GM21786 (cell line): Measurements from ENCODE around the gene OLFM1.
"Not testable (repeated sequence)": the region's sequence is repeated elsewhere in the genome, so short reads cannot be mapped to it uniquely, and the experiment has no call there.

Source experiments
- ATAC-seq: cut with Tn5 transposase; IDR thresholded peaks from one replicate; pipeline ENCODE4 v1.9.1; 2021; ENCODE audit not compliant: unreplicated experiment

The OLFM1 gene

DNA sequence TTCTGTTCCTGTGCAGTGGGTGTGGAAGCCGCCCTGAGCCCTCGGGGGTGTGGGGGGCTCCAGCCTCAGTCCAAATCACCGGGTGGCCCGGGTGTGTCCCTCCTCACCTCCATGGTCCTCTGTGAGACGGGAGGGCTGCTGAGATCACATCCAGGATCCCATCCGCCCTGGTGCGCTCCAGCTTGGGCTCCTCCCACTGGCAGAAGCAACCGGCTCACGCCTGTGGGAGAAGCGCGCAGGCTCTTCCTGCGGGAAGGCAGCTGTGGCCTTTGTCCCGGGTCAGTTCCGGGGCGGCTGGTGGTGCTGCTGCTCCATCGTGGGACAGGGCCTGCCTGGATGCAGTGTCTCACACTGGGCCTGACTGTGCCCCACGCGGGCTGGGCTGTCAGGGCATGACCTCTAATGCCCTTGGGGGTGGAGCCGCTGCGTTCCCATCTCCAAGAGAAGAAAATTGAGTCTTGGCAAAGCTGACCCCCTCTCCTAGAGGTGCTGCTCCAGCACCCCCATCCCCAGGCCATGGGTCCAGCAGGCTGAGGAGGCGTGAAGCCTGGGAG lies 18.5 kb downstream of the OLFM1 start:
- ATAC-seq, result no peak

DNA sequence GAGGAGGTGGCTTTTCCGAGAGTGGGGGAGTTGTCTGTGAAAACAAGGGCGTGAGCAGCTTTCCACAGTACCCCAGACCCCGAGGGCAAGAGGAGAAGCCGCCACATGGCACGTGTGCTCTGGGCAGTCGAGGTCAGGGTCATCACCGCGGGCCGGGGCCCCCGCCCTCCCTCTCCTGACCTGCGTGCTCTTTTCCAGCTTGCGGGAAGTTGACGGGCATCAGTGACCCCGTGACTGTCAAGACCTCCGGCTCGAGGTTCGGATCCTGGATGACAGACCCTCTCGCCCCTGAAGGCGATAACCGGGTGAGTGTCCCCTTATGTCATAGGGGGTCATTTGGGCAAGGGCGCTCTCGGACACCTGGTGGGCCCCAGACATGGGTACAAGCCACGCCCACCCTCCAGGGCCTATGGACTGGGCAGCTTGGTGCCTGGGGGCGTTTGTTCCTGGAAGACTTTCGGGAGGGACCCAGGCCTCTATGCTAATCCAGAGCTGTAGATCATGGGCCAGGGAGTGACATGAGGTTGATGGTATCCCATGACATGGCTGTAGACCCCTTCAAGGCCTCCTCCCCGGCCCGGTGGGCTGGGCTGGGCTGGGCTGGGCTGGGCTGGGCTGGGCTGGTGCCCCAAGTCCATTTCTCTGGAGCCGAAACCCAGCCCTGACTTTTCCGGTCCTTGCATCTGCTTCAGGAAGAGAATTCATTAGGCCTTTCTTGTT lies 19.2 kb downstream of the OLFM1 start:
- no peak for ATAC-seq

DNA sequence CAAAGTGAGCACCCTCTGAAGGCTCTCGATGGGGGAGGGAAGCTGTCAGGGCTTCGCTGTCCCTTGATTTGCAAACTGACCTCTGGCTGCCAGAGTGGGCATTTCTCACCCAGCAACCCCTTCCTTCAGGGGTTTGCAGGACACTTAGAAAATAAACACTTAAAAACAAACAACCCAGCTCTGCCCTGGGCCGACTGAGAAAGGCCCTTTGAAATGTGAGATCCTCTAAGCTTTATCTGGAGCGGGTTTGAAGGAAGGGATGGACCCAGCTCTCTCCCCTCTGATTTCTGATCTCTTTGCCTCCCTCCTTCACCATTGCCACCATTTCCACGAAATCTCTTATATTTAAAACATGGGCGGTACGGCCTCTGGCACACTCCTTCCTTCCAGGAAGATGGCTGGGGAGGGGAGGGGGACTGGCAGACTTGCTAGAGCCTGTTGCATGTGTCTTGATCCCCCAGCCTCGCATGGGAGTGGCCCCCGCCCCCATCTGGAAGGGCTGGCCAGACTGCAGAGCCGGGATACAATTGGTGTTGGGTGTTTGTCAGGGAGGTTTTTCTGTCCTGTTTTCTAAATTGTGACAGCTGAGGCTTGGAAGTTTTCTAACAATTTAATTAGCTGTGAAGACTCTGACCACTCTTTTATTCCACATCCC lies 20.2 kb downstream of the OLFM1 start:
- ATAC-seq, result no peak

DNA sequence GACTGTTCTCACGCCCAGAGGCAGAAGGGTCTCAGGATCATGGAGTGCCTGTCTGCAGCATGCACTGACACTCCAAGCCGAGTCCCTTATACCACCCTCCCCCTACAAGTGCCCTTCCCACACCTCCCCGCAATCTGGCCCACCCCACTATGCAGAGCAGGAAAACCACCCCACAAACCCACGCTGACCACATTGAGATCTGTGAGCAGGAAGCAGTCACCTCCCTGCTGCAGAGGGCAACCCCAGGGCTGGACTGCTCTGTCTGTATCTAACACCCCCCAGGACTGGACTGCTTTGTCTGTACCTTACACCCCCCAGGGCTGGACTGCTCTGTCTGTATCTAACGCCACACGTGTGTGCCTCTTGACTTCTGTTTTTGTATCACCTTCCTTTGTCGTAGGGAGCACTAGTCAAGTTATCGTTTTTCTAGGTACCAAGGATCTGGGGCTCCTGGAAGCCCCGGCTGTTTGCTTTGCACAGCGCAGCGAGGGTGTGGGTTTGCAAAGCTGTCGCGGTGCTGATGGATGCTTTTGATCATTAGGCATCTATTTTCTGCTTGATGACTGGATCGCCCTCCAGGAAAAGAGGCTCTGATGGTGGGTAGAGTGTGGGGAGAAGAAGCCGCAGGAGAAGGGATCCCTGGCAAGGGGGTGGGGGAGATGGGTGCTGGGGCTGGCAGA lies 21.5 kb downstream of the OLFM1 start:
- ATAC-seq, result no peak

GRCh38 chr9:135109650-135110049 lies 22.2 kb downstream of the OLFM1 start:
- no peak for ATAC-seq

- no peak for ATAC-seq
Measured at GRCh38 chr9:135110416-135110815, 22.9 kb downstream of the OLFM1 start.

DNA sequence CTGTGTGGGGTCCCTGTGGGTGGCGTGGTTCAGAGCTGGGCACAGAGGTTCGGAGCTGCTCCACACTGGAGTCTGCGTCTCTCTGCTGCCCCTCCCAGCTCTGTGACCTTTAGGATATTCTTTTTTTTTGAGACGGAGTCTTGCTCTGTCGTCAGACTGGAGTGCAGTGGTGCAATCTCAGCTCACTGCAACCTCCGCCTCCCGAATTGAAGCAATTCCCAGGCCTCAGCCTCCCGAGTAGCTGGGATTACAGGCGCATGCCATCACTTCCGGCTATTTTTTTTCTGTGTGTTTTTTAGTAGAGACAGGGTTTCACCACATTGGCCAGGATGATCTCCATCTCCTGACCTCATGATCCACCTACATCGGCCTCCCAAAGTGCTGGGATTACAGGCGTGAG lies 24.1 kb downstream of the OLFM1 start:
- not testable (repeated sequence) for ATAC-seq

GRCh38 chr9:135116371-135116770 lies 28.9 kb downstream of the OLFM1 start:
- no peak for ATAC-seq

GRCh38 chr9:135116881-135117280 lies 29.4 kb downstream of the OLFM1 start:
- ATAC-seq, result no peak

GRCh38 chr9:135117281-135117680 lies 29.8 kb downstream of the OLFM1 start:
- no peak for ATAC-seq

- ATAC-seq, result no peak
Measured at GRCh38 chr9:135119496-135120064, 32.1 kb downstream of the OLFM1 start.

DNA sequence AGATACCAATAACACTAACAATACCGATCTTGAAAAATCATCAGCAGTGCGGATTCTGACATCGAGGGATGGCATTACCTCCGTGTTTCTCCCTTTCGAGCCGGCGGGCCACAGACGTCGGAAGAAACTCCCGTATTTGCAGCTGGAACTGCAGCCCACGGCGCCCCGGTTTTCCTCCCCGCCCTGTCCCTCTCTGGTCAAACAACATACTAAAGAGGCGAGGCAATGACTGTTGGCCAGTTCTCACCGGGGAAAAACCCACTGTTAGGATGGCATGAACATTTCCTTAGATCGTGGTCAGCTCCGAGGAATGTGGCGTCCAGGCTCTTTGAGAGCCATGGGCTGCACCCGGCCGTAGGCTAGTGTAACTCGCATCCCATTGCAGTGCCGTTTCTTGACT lies 32.8 kb downstream of the OLFM1 start:
- ATAC-seq, result no peak

DNA sequence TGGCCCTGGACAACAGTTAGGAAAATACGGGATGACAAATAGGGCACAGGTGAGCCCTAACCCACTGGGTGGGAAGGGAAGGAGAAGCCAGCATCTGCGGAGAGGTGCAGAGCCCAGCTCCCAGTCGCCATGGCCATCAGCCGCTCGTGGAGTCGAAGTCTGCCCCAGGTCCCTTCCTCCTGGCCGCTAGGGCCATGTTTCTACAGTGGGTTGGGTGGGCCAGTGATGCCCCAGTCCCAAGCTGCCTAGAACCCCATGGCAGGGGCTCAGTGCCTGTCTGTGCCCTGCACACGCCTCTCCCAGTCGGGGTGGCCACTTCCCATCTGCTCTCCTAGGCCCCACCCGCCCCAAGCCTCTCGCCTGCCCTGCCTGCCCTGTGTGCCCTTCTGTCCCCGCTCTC lies 34.8 kb downstream of the OLFM1 start:
- no peak for ATAC-seq

- ATAC-seq, result no peak
Measured at GRCh38 chr9:135123126-135123772, 35.8 kb downstream of the OLFM1 start.

DNA sequence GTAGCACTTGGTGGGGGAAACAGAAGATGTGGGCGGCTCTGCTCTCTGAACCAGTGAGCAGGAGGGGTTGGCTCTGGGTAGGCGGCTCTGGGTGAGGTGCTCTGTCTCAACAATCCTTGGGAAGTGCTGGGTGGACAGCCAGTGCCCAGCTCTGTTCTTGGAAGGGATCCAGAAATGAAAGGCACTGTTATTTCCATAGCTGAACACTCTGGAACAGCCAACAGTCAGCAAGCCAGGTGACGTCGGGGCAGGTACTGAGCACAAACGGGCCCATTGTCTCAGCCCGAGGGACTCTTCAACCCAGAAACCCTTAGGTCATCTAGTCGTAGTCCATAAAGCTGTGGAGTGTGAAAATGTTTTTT lies 36.3 kb downstream of the OLFM1 start:
- ATAC-seq, result no peak

DNA sequence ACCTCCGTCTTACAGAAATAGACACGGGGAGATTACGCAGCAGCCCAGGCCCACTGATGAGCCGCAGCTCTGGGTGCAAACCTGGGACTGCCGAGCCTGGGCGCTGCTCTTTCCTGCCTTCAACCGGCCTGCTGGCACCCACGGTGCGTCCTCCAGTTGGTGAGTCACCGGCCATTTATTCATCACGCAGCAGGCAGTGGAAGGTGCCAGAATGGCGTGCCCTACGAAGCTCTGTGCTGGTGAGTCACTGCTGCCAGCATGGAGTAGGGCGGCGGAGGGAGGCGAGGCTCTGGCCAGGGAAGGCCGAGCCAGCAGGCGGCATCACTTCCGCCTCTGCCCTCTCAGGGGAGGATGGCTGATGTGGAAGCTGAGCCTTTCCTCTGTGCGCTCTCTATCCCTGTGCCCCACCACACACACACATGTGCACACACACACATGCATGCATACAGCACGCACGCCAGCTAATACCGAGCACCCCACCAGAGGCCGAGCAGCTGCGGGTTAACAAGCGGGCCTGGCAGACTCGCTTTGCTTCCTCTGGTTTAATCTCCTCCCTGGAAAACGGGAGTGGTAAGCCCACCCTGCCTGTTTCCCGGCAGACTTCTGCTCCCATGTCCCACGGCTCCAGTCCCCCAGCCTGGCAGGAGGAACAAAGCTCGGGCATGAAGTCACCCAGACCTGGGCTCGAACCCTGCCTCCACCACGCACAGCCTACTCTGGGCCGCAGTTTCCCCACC lies 39.2 kb downstream of the OLFM1 start:
- no peak for ATAC-seq

DNA sequence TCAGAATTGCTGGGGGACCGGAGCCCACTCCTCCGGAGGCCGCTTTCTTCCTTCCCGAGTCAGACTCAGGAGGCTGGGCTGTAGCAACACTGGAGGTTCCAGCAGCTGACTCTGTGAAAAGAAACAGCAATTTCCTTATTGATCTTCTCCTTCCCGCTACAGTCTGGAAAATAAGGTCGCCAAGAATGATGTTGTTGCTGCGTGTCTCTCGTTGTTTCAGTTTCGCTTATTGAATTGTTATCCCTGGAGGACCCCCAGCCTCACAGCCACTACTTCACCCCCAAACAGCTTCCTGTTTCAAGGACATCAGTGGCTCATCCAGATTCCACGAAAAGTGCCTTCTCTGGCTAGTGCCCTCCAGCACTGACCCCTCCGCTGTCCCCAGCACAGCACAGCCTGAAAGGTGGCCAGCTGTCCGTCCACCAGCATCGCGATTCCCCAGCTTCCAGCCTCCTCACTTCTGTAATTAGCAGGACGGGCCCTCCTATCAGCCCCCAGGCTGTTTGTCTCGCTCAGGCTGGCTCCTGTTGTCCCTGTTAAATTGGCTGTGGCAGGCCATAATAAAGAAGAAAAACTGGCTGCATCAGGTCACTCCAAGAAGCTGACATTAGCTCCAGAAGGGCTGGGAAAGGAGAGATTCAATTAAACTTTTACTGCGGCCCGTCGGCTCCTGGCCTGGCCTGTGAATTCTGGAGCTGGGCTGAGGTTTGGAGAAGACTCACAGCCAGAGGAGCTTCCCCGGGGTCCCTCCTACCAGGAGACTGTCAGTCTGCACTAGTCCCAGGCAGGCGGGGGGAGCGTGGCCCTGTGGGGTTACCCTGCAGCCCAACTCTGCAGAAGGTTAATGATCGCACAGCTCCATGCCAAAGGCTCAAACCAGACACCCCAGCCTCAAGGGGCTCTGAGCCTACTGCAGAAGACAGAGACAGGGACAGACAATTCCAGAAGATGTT lies 40.5 kb downstream of the OLFM1 start:
- no peak for ATAC-seq

- no peak for ATAC-seq
Measured at GRCh38 chr9:135129137-135129695, 41.7 kb downstream of the OLFM1 start.
